ENCODE measurements around the gene SLX1A. TPM values are rescaled to one million over a fixed set of nuclear protein-coding genes. Genes with fewer than 3 reads are reported as not detected.
"Not testable (repeated sequence)": the region's sequence is repeated elsewhere in the genome, so short reads cannot be mapped to it uniquely, and the experiment has no call there.

The SLX1A gene
- total RNA-seq: 10 to 100 TPM; 42.4 to 44.8 TPM
- 10.4 TPM for polyA plus RNA-seq (ENCODE audit: insufficient read depth, low read depth, low replicate concordance)
- long read RNA-seq, donor 1, partial matches to known transcripts: 0 of 4 reads
- long read RNA-seq, donor 1, other reads (novel, unspliced or antisense): 0 of 4 reads
- long read RNA-seq, donor 2, partial matches to known transcripts: 0 of 3 reads
- long read RNA-seq, donor 2, other reads (novel, unspliced or antisense): 0 of 3 reads

DNA sequence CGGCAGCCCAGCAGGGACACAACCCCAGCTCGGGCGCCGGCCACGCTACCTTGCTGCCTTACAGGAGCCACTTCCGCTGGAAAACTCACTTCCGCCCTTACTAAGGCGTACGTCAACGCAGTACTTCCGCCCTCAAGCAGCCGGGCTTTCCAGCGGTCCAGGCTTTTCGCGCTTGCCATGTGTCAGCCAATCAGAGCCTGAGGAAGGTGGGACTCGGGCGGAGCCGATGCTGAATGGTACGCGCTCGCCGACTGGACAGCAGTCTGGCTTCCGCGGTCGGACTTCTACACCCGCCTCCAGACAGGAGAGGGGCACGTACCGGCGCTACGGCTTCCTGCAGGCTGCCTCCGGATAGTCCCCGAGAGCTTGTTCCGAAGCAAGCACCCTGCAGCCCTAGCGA, at the start of gene SLX1A, which contains the start of gene BOLA2B:
Gene SLX1A, plus strand, starts transcription at position 261 of the 400 bp plus-strand sequence. CDS start 210 bp downstream, outside the sequence.
Gene BOLA2B, minus strand, starts transcription at position 52 of the 400 bp plus-strand sequence. CDS start 71 bp downstream, outside the sequence.
- H3K4me1 ChIP-seq; H3K27ac ChIP-seq; H3K4me3 ChIP-seq; H3K36me3 ChIP-seq (ENCODE audit: low read depth, missing control alignments); H3K9me3 ChIP-seq; intact Hi-C loops (cut with DNase I; ENCODE audit: low total_unique reads); DNase-seq; H3K27me3 ChIP-seq: not testable (repeated sequence)
- no CpG with 5 or more reads among the region's 34 CpGs for WGBS, 2 donors

DNA sequence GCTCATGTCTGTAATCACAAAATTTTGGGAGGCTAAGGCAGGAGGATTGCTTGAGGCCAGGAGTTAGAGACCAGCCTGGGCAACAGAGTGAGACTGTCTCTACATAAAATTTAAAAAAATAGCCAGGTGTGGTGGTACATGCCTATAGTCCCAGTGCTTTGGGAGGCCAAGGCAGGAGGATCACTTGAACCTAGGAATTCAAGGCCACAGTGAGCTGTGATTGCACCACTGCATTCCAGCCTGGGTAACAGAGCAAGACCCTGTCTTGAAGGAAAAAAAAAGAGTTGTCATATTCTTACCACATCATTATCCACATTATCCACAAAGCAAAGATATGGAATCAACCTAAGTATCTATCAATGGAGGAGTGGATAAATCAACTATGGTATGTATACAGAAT, 49.7 kb upstream of the SLX1A start:
- Histone ChIP-seq H3K27ac (no peak overlapping the region), H3K4me1 (no peaks in the 10 kb centered on the region), H3K4me3 (no peak overlapping the region), H3K36me3 (ENCODE audit: low read depth, missing control alignments) (no peaks in the 10 kb centered on the region), H3K27me3 (no peaks in the 10 kb centered on the region), H3K9me3 (no peaks in the 10 kb centered on the region)
- TF ChIP-seq, protein P1, sequence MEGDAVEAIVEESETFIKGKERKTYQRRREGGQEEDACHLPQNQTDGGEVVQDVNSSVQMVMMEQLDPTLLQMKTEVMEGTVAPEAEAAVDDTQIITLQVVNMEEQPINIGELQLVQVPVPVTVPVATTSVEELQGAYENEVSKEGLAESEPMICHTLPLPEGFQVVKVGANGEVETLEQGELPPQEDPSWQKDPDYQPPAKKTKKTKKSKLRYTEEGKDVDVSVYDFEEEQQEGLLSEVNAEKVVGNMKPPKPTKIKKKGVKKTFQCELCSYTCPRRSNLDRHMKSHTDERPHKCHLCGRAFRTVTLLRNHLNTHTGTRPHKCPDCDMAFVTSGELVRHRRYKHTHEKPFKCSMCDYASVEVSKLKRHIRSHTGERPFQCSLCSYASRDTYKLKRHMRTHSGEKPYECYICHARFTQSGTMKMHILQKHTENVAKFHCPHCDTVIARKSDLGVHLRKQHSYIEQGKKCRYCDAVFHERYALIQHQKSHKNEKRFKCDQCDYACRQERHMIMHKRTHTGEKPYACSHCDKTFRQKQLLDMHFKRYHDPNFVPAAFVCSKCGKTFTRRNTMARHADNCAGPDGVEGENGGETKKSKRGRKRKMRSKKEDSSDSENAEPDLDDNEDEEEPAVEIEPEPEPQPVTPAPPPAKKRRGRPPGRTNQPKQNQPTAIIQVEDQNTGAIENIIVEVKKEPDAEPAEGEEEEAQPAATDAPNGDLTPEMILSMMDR (IDR thresholded peaks at IDR 0.05): no peak
- no peak for TF ChIP-seq POLR2A (IDR thresholded peaks at IDR 0.05)
- intact Hi-C loops (cut with DNase I; ENCODE audit: low total_unique reads): no loop called here
- DNase-seq: no peak

DNA sequence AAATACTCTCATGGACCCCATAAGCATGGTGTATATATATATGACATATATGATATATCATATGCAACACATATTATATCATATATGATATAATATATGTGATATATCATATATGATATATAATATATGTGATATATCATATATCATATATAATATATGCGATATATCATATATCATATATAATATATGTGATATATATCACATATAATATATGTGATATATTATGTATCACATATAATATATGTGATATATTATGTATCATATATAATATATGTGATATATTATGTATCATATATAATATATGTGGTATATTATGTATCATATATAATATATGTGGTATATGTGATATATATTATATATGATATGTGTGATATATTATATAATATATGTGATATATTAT, 48.8 kb upstream of the SLX1A start:
- intact Hi-C loops (cut with DNase I; ENCODE audit: low total_unique reads): no loop called here
- Histone ChIP-seq H3K27ac (no peak overlapping the region), H3K4me3 (no peak overlapping the region), H3K4me1 (no peaks in the 10 kb centered on the region), H3K36me3 (ENCODE audit: low read depth, missing control alignments) (no peaks in the 10 kb centered on the region), H3K27me3 (no peaks in the 10 kb centered on the region), H3K9me3 (no peaks in the 10 kb centered on the region)
- DNase-seq: no peak
- WGBS, 2 donors: 90 to 95% methylated on average over 1 of the region's 1 CpG
- no peak for TF ChIP-seq POLR2A (IDR thresholded peaks at IDR 0.05)
- TF ChIP-seq, protein P1 (IDR thresholded peaks at IDR 0.05): no peak

DNA sequence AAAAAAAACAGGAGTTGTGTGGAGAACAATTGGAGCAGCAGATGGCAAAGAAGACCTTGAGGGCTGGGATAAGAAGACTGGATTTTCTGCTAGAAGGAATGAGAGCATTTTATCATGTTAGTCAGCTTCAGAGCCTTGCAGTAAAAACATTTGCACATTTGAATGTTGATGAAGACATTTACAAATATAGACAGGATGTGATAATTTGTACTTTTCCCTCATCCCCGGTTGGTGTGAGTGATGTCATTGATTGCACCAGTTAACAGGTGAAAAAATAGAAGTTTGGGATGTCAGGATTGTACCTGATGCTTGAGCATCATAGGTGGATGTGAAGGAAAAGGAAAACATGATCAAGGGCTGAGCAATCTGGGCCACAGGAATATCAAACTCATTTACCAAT, 48.0 kb upstream of the SLX1A start:
- H3K36me3 ChIP-seq (ENCODE audit: low read depth, missing control alignments): no peaks in the 10 kb centered on the region
- H3K4me3 ChIP-seq: no peak overlapping the region
- WGBS, 2 donors: 46 to 62% methylated on average over 1 of the region's 1 CpG
- no peak for DNase-seq
- TF ChIP-seq, protein P1 (IDR thresholded peaks at IDR 0.05): no peak
- no peak for TF ChIP-seq POLR2A (IDR thresholded peaks at IDR 0.05)
- no peaks in the 10 kb centered on the region for H3K9me3 ChIP-seq
- no peaks in the 10 kb centered on the region for H3K27me3 ChIP-seq
- no peaks in the 10 kb centered on the region for H3K4me1 ChIP-seq
- intact Hi-C loops (cut with DNase I; ENCODE audit: low total_unique reads): no loop called here
- no peak overlapping the region for H3K27ac ChIP-seq

DNA sequence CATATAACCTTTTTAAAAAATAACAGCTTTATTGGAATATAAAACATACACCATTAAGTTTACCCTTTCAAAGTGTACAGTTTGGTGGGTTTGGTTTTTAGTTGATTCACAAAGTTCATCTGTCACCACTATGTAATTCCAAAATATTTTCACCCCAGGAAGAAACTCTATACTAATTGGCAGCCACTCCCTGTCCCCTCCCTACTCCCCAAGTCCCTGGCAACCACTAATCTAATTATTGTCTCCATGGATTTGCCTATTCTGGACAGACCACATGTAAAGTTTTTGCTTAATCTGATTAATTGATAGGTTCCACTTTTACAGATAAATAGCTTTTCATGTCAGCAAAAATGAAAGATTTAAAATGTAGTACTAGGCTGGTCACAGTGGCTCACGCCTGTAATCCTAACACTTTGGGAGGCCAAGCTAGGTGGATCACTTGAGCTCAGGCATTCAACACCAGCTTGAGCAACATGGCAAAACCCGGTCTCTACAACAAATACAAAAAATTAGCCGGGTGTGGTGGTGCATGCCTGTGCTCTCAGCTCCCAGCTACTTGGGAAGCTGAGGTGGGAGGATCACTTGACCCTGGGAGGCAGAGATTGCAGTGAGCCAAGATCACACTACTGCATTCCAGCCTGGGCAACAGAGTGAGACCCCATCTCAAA, 45.7 kb upstream of the SLX1A start:
- H3K4me3 ChIP-seq: no peak overlapping the region
- H3K36me3 ChIP-seq (ENCODE audit: low read depth, missing control alignments): no peaks in the 10 kb centered on the region
- H3K27me3 ChIP-seq: no peaks in the 10 kb centered on the region
- DNase-seq: no peak
- intact Hi-C loops (cut with DNase I; ENCODE audit: low total_unique reads): no loop called here
- TF ChIP-seq, protein P1 (IDR thresholded peaks at IDR 0.05): no peak
- no peak for TF ChIP-seq POLR2A (IDR thresholded peaks at IDR 0.05)
- 93 to 96% methylated on average over 3 of the region's 3 CpGs for WGBS, 2 donors
- H3K4me1 ChIP-seq: no peaks in the 10 kb centered on the region
- no peak overlapping the region for H3K27ac ChIP-seq
- no peaks in the 10 kb centered on the region for H3K9me3 ChIP-seq
